ENCODE measurements around the gene FIZ1. TPM values are rescaled to one million over a fixed set of nuclear protein-coding genes. Genes with fewer than 3 reads are reported as not detected.

The FIZ1 gene
- total RNA-seq, result 7.1 TPM

GRCh38 chr19:55599468-55599841 lies at the start of gene FIZ1:
Gene FIZ1 (minus strand): TSS chr19:55599517. CDS start chr19:55597865, 1,652 bp downstream.
- ATAC-seq, result peak; percentile 88

- no peak for ATAC-seq
Measured at GRCh38 chr19:55648585-55649267, 49.4 kb upstream of the FIZ1 start.

- peak; percentile 21 for ATAC-seq
Measured at GRCh38 chr19:55647732-55648584, 48.6 kb upstream of the FIZ1 start, which contains the start of gene CCDC106. Gene CCDC106 (plus strand): TSS chr19:55648212. CDS start chr19:55649047, 835 bp downstream.

- ATAC-seq, result no peak
Measured at GRCh38 chr19:55646889-55647731, 47.8 kb upstream of the FIZ1 start.

GRCh38 chr19:55645512-55645881 lies 46.2 kb upstream of the FIZ1 start:
- no peak for ATAC-seq

GRCh38 chr19:55644842-55645511 lies 45.7 kb upstream of the FIZ1 start:
- ATAC-seq, result no peak

- ATAC-seq, result no peak
Measured at GRCh38 chr19:55644191-55644833, 45.0 kb upstream of the FIZ1 start.

GRCh38 chr19:55643887-55644176 lies 44.5 kb upstream of the FIZ1 start:
- ATAC-seq, result no peak

GRCh38 chr19:55643003-55643886 lies 43.9 kb upstream of the FIZ1 start, which contains the start of gene ZNF581:
Gene ZNF581 (plus strand): TSS chr19:55643649. CDS start chr19:55644572, 923 bp downstream.
- peak; percentile 64 for ATAC-seq

- ATAC-seq, result peak; percentile 20
Measured at GRCh38 chr19:55642153-55643002, 43.1 kb upstream of the FIZ1 start.

GRCh38 chr19:55641426-55642152 lies 42.3 kb upstream of the FIZ1 start:
- ATAC-seq, result no peak

GRCh38 chr19:55640577-55641425 lies 41.5 kb upstream of the FIZ1 start, which contains the start of gene ZNF580:
Gene ZNF580 (plus strand): TSS chr19:55641002. CDS start chr19:55642509, 1,507 bp downstream.
- ATAC-seq, result peak; percentile 34

- ATAC-seq, result peak; percentile 41
Measured at GRCh38 chr19:55640043-55640576, 40.8 kb upstream of the FIZ1 start.

GRCh38 chr19:55638864-55639359 lies 39.6 kb upstream of the FIZ1 start:
- ATAC-seq, result no peak

- no peak for ATAC-seq
Measured at GRCh38 chr19:55637534-55637933, 38.2 kb upstream of the FIZ1 start.

GRCh38 chr19:55636723-55637122 lies 37.4 kb upstream of the FIZ1 start:
- no peak for ATAC-seq

- ATAC-seq, result no peak
Measured at GRCh38 chr19:55635856-55636440, 36.6 kb upstream of the FIZ1 start.

Measured in esophagus mucosa (tissue), 1 donor.